IMR-90 (cell line): ENCODE data around the gene ITGA4. TPM values are rescaled to one million over a fixed set of nuclear protein-coding genes. Genes with fewer than 3 reads are reported as not detected.

ENCODE experiments used
- ATAC-seq: fragments of 200-7000 bp; cut with Tn5 transposase; 2 replicates; pipeline ENCODE4 v1.9.1; 2020; ENCODE audit warnings: low read depth, mild to moderate bottlenecking, moderate library complexity
- BruUV-seq: library from RNA; stranded (reverse); fragments of 400-500 nt; replicated peaks from 2 replicates; lab custom pipeline; 2021; lab: Mats Ljungman, UMichigan
- CTCF ChIA-PET: fragments of 300-600 bp; formaldehyde crosslinking; extraction: SDS; loops from one replicate; lab custom pipeline; 2021; ENCODE audit warnings: antibody characterized with exemption; lab: Yijun Ruan, JAX
- POLR2A ChIA-PET: fragments of 300-600 bp; sonication (Branson Sonifier 250); formaldehyde crosslinking; loops from one replicate; lab custom pipeline; 2022; ENCODE audit warnings: antibody characterized with exemption; ENCODE audit not compliant: unreplicated experiment; lab: Charles Lee
- DNase-seq: peaks from one replicate; pipeline ENCODE4 v3.0.0; 2013
- H2AFZ ChIP-seq: replicated peaks from 2 replicates; pipeline ENCODE3; 2013; ENCODE audit warnings: low read length, mild to moderate bottlenecking; ENCODE audit not compliant: poor library complexity
- H2AK5ac ChIP-seq: 2 replicates; pipeline ENCODE4 v1.6.1; 2013; ENCODE audit warnings: low read depth, low read length, inconsistent platforms
- H2AK9ac ChIP-seq: replicated peaks from 2 replicates; pipeline ENCODE3; 2013; ENCODE audit warnings: mild to moderate bottlenecking, low read depth, low read length, moderate library complexity; ENCODE audit not compliant: poor library complexity
- H2BK120ac ChIP-seq: 2 replicates; pipeline ENCODE4 v1.6.1; 2013; ENCODE audit warnings: low read depth, low read length, inconsistent platforms
- H2BK15ac ChIP-seq: 3 replicates; pipeline ENCODE4 v1.6.1; 2013; ENCODE audit warnings: low read depth, low read length, inconsistent platforms
- H2BK20ac ChIP-seq: 2 replicates; pipeline ENCODE4 v1.6.1; 2013; ENCODE audit warnings: low read depth, mild to moderate bottlenecking, inconsistent platforms, low read length, moderate library complexity
- H2BK5ac ChIP-seq: 2 replicates; pipeline ENCODE4 v1.6.1; 2013; ENCODE audit warnings: mild to moderate bottlenecking, low read depth, low read length, inconsistent platforms; ENCODE audit not compliant: poor library complexity, severe bottlenecking
- H3K14ac ChIP-seq: replicated peaks from 2 replicates; pipeline ENCODE4 v1.6.1; 2013; ENCODE audit warnings: low read depth, low read length, inconsistent platforms
- H3K18ac ChIP-seq: 2 replicates; pipeline ENCODE4 v1.6.1; 2013; ENCODE audit warnings: low read depth, low read length, control low read depth
- H3K23ac ChIP-seq: 2 replicates; pipeline ENCODE4 v1.6.1; 2013; ENCODE audit warnings: low read depth, low read length, inconsistent platforms
- H3K27ac ChIP-seq: 2 replicates; pipeline ENCODE4 v1.5.1; 2013; ENCODE audit warnings: mild to moderate bottlenecking, control low read depth, low read length; ENCODE audit not compliant: insufficient read depth
- H3K27me3 ChIP-seq: 2 replicates; pipeline ENCODE4 v1.6.1; 2013; ENCODE audit warnings: low read length; ENCODE audit not compliant: control insufficient read depth, insufficient read depth
- H3K36me3 ChIP-seq: 2 replicates; pipeline ENCODE4 v1.6.1; 2013; ENCODE audit warnings: low read length, mixed read lengths; ENCODE audit not compliant: control insufficient read depth, insufficient read depth
- H3K4ac ChIP-seq: 2 replicates; pipeline ENCODE4 v1.6.1; 2013; ENCODE audit warnings: low read depth, low read length, inconsistent platforms
- H3K4me1 ChIP-seq: 2 replicates; pipeline ENCODE4 v1.6.1; 2013; ENCODE audit warnings: low read length, mixed read lengths; ENCODE audit not compliant: control insufficient read depth, insufficient read depth
- H3K4me2 ChIP-seq: 2 replicates; pipeline ENCODE4 v1.6.1; 2013; ENCODE audit warnings: low read depth, mild to moderate bottlenecking, control low read depth, low read length, moderate library complexity
- H3K4me3 ChIP-seq: 2 replicates; pipeline ENCODE4 v1.5.1; 2013; ENCODE audit warnings: low read depth, mild to moderate bottlenecking, control low read depth, low read length, moderate library complexity; ENCODE audit not compliant: insufficient read depth
- H3K56ac ChIP-seq: 2 replicates; pipeline ENCODE4 v1.6.1; 2013; ENCODE audit warnings: low read length, inconsistent platforms; ENCODE audit not compliant: insufficient read depth; ENCODE audit errors: extremely low read depth
- H3K79me1 ChIP-seq, 2 experiments: 2 replicates each; pipeline ENCODE4 v1.6.1; 2013; ENCODE audit warnings: low read length in 2 of 2, inconsistent platforms in 1 of 2, low read depth in 1 of 2
- H3K9ac ChIP-seq: 2 replicates; pipeline ENCODE4 v1.6.1; 2013; ENCODE audit warnings: low read depth, low read length, control low read depth
- H3K9me1 ChIP-seq: 2 replicates; pipeline ENCODE4 v1.6.1; 2013; ENCODE audit warnings: low read length, inconsistent platforms; ENCODE audit not compliant: insufficient read depth
- H3K9me3 ChIP-seq: 2 replicates; pipeline ENCODE4 v1.6.1; 2013; ENCODE audit warnings: low read length; ENCODE audit not compliant: control insufficient read depth, insufficient read depth
- H4K20me1 ChIP-seq: 2 replicates; pipeline ENCODE4 v1.6.1; 2013; ENCODE audit warnings: low read length, inconsistent platforms; ENCODE audit not compliant: insufficient read depth
- H4K5ac ChIP-seq: 2 replicates; pipeline ENCODE4 v1.6.1; 2013; ENCODE audit warnings: mild to moderate bottlenecking, low read depth, low read length, control low read depth
- H4K8ac ChIP-seq, 2 experiments: 2 replicates each; pipeline ENCODE4 v1.6.1; 2013; ENCODE audit warnings: low read depth in 2 of 2, low read length in 2 of 2, control low read depth in 1 of 2, inconsistent platforms in 1 of 2
- H4K91ac ChIP-seq: 2 replicates; pipeline ENCODE4 v1.6.1; 2013; ENCODE audit warnings: low read depth, low read length, inconsistent platforms; ENCODE audit not compliant: insufficient read depth
- CEBPB ChIP-seq: IDR thresholded peaks from 2 replicates; pipeline ENCODE4 v1.6.1; 2012; ENCODE audit warnings: low read depth, low read length, improper control_type of control experiment
- CHD1 ChIP-seq: IDR thresholded peaks from 2 replicates; pipeline ENCODE4 v1.6.1; 2012; ENCODE audit warnings: low read depth, low read length, improper control_type of control experiment
- CTCF ChIP-seq: conservative IDR thresholded peaks from 2 replicates; pipeline ENCODE4 v1.5.1; 2012; ENCODE audit warnings: mild to moderate bottlenecking, low read depth, low read length, improper control_type of control experiment
- ELK1 ChIP-seq: fragments of 150-350 bp; IDR thresholded peaks from 2 replicates; pipeline ENCODE4 v1.6.1; 2016; ENCODE audit warnings: low read depth, mild to moderate bottlenecking, low read length, moderate library complexity, borderline replicate concordance
- FOS ChIP-seq: fragments of 150-350 bp; IDR thresholded peaks from 2 replicates; pipeline ENCODE4 v1.6.1; 2016; ENCODE audit warnings: low read depth, low read length
- MAFK ChIP-seq: IDR thresholded peaks from 2 replicates; pipeline ENCODE4 v1.6.1; 2012; ENCODE audit warnings: low read depth, low read length, improper control_type of control experiment
- MAZ ChIP-seq: IDR thresholded peaks from 2 replicates; pipeline ENCODE4 v1.6.1; 2012; ENCODE audit warnings: low read depth, mild to moderate bottlenecking, low read length, improper control_type of control experiment, moderate library complexity, borderline replicate concordance
- NFE2L2 ChIP-seq: fragments of 150-350 bp; IDR thresholded peaks from 2 replicates; pipeline ENCODE4 v1.6.1; 2016; ENCODE audit warnings: low read depth, mild to moderate bottlenecking, low read length
- POLR2A ChIP-seq: IDR thresholded peaks from 2 replicates; pipeline ENCODE4 v1.6.1; 2012; ENCODE audit warnings: mild to moderate bottlenecking, low read depth, low read length
- RCOR1 ChIP-seq: IDR thresholded peaks from 2 replicates; pipeline ENCODE4 v1.6.1; 2012; ENCODE audit warnings: mild to moderate bottlenecking, low read length, improper control_type of control experiment; ENCODE audit not compliant: insufficient replicate concordance
- RFX5 ChIP-seq: IDR thresholded peaks from 2 replicates; pipeline ENCODE4 v1.8.0; 2012; ENCODE audit warnings: low read depth, mild to moderate bottlenecking, low read length, moderate library complexity
- SMC3 ChIP-seq: fragments of 150-350 bp; IDR thresholded peaks from 2 replicates; pipeline ENCODE4 v1.6.1; 2016; ENCODE audit warnings: low read depth, mild to moderate bottlenecking, antibody characterized with exemption, low read length, moderate library complexity
- USF2 ChIP-seq: fragments of 150-350 bp; IDR thresholded peaks from 2 replicates; pipeline ENCODE4 v1.6.1; 2017; ENCODE audit warnings: mild to moderate bottlenecking, antibody characterized with exemption, low read length, low read depth
- WGBS, 2 experiments: methylation state at CpG; one replicate each; pipeline versions ENCODE4 v1.1.5 to v1.1.7; 2013; ENCODE audit warnings: missing lambda C conversion rate in 2 of 2; ENCODE audit not compliant: insufficient read length in 1 of 2; ENCODE audit errors: extremely low coverage in 2 of 2; 5-methylcytosine and 5-hydroxymethylcytosine counted together
- dilution Hi-C: fragments of 300-500 bp; cut with HindIII; formaldehyde crosslinking; loops from one replicate; pipeline ENCODE4 v1.14.3; 2018; ENCODE audit warnings: low sequenced_read_pairs; ENCODE audit not compliant: unreplicated experiment
- in situ Hi-C: fragments of 300-500 bp; cut with MboI; formaldehyde crosslinking; loops from 3 replicates; pipeline ENCODE4 v1.14.3; 2019; ENCODE audit warnings: low sequenced_read_pairs, inconsistent platforms, mixed read lengths
- intact Hi-C: fragments of 100-400 bp; cut with micrococcal nuclease; formaldehyde crosslinking; loops from 2 replicates; pipeline ENCODE4 v1.10.0; 2022
- polyA plus RNA-seq, 3 experiments: library from polyadenylated mRNA; depleted of rRNA; stranded (reverse); fragments of >200 nt; gene quantifications; 2 replicates each; pipeline ENCODE4 v1.2.3, GENCODE V29; 2012; ENCODE audit warnings: low replicate concordance in 1 of 3
- total RNA-seq: library from RNA; depleted of rRNA; stranded (reverse); fragments of >200 nt; gene quantifications from 2 replicates; pipeline ENCODE4 v1.2.3, GENCODE V29; 2012

ITGA4 gene
- total and polyA plus RNA-seq, 2 of the 4 experiments (the other 2 are of a cell fraction) = 6.9 to 13.6 TPM

GRCh38 chr2:181552808-181553207 lies 95.6 kb downstream of the ITGA4 start:
- dilution Hi-C loops = no loop called here
- H3K9ac ChIP-seq = no peak overlapping the region

More at GRCh38 chr2:181552808-181553207, 95.6 kb downstream of the ITGA4 start:
- CTCF ChIA-PET = no interaction called here
- no TSS peak for BruUV-seq
- TF ChIP-seq CHD1 (no peak), POLR2A (no peak), USF2 (no peak), MAZ (no peak), SMC3 (no peak), MAFK (no peak), FOS (no peak), NFE2L2 (no peak), ELK1 (no peak), CTCF (no peak), RFX5 (no peak), CEBPB (no peak), RCOR1 (no peak)
- Histone ChIP-seq H2BK120ac (no peak overlapping the region), H3K79me1 (no peaks in the 10 kb centered on the region), H3K4ac (no peak overlapping the region), H3K27me3 (no peaks in the 10 kb centered on the region; the same call in 1 of the 2 replicates), H3K18ac (no peak overlapping the region), H2AK9ac (no peak overlapping the region), H2BK15ac (no peak overlapping the region), H2BK5ac (no peak overlapping the region), H3K4me3 (no peak overlapping the region), H2BK20ac (no peak overlapping the region), H4K20me1 (no peaks in the 10 kb centered on the region), H3K4me1 (no peaks in the 10 kb centered on the region), H2AK5ac (no peak overlapping the region), H3K9me3 (no peaks in the 10 kb centered on the region), H3K4me2 (no peak overlapping the region), H4K5ac (no peak overlapping the region), H4K91ac (no peak overlapping the region), H3K27ac (no peak overlapping the region), H3K56ac (no peak overlapping the region), H3K23ac (no peak overlapping the region), H3K14ac (no peak overlapping the region), H4K8ac (no peak overlapping the region), H2AFZ (no peak overlapping the region), H3K36me3 (no peaks in the 10 kb centered on the region), H3K9me1 (no peaks in the 10 kb centered on the region)
- intact Hi-C loops (no loop called here), in situ Hi-C loops (no loop called here)
- WGBS, 2 experiments = no CpG with 5 or more reads among the region's 1 CpG
- no peak for DNase-seq
- ATAC-seq = no peak
- POLR2A ChIA-PET = no interaction called here
